Activated T-cell treated with anti-CD3 and anti-CD28 coated beads for 48 hours (primary cell): Measurements from ENCODE around the gene ALK.
"Not testable (repeated sequence)": the region's sequence is repeated elsewhere in the genome, so short reads cannot be mapped to it uniquely, and the experiment has no call there.

ENCODE experiments used
- DNase-seq: peaks from one replicate; pipeline ENCODE4 v3.0.0-alpha.2; 2020; ENCODE audit warnings: low read depth

Gene ALK

GRCh38 chr2:29245035-29245741, 676.2 kb downstream of the ALK start:
- DNase-seq = not testable (repeated sequence)

DNA sequence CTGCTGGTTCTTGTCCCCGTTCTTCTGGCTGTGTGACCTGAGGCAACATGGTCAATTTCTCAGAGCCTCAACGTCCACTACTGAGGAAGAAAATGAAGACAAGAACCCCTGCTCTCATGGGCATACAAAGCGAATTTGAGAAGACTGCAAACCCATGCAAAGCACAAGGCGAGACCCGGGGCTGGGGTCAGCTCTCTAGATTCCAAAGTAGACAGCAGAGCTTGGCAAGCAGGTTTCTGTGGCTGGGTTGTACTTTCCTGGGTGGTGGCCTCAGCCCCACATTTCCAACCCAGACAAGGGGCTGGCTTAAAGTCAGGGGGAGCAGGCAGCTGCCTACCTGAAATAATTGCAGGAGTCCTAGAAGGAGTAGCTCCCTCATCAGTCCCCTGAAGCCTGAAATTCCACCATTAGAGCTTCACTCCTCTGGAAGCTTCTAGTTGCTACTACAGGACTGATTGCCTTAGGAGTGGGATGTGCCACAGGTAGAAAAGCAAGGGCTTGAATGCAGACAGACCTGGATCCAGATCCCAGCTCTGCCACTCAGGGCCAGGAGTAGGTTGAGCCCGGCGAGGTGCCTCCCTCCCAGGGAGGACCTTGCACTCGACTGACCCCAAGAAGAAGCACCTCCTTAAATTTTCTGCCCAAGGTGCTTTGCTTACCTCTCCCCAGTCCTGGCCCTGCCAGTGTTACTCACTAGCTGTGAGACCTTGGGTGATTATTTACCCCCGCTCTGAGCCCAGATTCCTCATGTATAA, 678.6 kb downstream of the ALK start:
- DNase-seq = no peak

- no peak for DNase-seq
Observed at GRCh38 chr2:29241955-29242565, 679.3 kb downstream of the ALK start.

GRCh38 chr2:29241341-29241740, 680.0 kb downstream of the ALK start:
- no peak for DNase-seq

GRCh38 chr2:29240601-29241000, 680.8 kb downstream of the ALK start:
- no peak for DNase-seq

DNA sequence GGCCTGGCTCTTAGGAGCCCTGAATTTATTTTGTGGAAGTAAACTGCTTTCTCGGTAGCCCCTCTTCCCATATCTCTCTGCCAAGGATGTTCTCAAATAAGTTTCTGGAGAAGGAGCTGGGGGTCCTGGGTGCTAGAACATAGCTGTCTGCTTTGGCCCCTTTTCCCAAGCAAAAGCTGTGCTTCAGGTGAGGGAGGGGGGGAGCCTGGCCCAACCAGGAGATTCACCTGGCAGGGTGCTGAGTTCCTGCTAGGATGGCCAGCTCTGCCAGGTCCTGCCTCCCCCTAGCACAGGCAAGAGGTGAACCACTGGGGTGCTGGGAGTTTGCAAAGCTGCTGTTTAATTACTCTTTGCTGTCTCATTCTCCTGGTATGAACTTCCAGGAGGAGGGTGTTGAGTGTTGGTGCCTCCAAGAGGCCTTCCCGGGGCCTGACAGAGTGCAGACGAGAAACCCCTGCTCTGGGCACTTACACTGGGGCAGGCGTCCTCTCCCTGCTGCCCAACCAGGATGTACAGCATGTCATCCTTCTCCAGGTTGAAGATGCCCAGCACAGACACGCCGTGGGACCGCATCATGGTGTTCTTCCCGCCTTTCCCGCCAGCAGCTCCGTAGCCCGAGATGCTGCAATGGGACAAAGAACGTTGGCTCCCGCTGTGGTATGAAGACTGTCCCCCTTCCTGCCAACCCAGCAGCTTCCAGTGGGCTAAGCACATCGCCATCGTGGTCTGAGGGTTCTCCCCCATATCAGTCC, 682.0 kb downstream of the ALK start:
- no peak for DNase-seq

GRCh38 chr2:29238497-29238896, 682.9 kb downstream of the ALK start:
- peak; percentile 6 for DNase-seq

DNA sequence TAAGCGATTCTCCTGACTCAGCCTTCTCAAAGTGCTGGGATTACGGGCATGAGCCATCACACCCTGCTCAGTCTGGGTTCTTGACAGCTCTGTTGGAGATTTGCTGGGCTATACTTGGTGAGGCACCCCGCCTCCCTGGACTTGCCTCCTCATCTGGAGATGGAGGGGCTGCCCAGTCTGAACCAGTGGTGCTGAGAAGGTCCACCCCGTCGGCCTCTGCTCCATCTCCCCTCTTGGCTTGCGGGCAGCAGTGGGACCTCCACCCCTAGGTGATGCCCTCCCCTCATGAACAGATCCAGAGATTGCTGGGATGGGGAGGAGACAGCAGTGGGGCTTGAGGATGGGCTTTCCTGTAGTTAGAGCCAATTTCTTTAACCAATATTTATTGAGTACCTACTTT, 685.3 kb downstream of the ALK start:
- DNase-seq = no peak

GRCh38 chr2:29235411-29235810, 686.0 kb downstream of the ALK start:
- DNase-seq = no peak

DNA sequence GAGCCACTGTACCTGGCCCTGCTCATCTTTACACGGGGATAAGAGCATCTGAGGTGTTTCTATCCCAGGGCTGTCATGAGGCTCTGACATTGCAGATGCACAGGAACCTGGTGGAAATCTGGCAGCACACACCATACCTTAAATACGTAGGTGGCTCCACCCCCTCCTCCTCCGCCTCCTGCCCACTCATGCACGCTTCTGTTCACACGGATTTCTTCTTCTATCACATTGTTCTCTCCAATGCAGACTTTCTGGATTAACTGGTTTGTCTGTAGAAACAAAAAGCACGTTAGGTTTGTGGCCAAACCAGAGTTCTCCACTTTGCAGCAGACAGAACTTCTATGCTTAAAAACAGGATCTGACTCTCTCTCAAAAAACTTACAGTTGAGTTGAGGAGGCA, 688.0 kb downstream of the ALK start:
- no peak for DNase-seq

DNA sequence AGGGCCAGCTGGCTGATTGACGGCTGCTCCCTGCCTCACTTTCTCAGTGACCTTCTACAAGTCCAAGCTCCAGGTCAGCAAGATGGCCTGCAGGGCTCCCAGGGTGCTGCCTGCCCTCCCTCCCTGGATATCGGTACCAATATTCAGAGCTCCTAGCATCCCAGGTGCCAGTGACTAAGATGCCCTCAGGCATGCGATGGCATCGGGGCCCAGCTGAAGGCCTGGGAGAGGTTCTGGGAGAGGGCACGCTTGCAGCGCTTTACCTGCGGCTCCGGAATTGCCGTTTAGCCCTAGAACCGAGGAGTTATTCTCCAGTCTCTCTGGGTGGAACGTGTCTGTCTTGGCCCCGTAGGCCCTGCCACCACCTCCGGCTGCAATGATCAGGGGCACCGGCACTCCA, 689.3 kb downstream of the ALK start:
- DNase-seq = no peak

- no peak for DNase-seq
Observed at GRCh38 chr2:29229640-29230039, 691.7 kb downstream of the ALK start.

- DNase-seq = no peak
Observed at GRCh38 chr2:29228947-29229346, 692.4 kb downstream of the ALK start.

GRCh38 chr2:29227935-29228675, 693.3 kb downstream of the ALK start:
- no peak for DNase-seq

GRCh38 chr2:29226808-29227207, 694.6 kb downstream of the ALK start:
- no peak for DNase-seq

- no peak for DNase-seq
Observed at GRCh38 chr2:29226375-29226774, 695.0 kb downstream of the ALK start.

GRCh38 chr2:29225814-29226213, 695.6 kb downstream of the ALK start:
- no peak for DNase-seq

DNA sequence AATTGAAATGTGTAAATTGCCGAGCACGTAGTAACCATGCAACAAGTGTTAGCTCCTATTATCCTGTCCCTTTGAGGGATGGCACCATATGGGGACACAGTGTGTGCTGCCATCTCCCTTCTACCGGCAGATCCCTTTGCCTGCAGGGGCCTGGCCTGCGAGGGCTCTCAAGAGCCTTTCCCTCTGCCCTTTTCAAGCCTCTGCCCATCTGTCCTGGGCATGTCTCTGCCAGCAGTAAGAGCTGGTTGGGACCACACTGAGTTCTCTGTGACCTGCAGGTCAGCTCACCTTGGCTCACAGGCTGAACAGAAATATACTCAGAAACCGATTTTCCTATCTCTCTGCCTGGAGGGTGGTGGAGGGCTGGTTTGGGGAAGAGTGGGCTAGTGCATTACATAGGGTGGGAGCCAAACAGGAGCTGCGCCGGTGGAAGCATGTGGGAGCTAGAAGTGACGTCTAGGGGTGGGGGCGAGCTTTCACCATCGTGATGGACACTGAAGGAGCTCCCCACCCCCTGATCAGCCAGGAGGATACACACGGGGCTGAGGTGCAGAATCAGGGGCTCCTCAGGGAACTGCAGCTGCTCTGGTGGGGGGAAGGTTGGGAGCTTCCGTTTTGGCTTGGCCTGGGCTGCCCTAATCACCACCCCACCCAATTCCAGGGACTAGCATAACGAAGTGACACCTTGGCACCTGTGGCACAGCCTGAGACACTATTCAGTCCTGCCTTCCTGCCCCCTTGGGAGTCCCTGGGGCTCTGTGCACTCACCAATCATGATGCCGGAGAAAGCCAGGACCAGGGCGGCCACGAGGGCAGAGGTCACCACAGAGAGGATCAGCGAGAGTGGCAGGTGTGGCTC, 696.5 kb downstream of the ALK start:
- no peak for DNase-seq

DNA sequence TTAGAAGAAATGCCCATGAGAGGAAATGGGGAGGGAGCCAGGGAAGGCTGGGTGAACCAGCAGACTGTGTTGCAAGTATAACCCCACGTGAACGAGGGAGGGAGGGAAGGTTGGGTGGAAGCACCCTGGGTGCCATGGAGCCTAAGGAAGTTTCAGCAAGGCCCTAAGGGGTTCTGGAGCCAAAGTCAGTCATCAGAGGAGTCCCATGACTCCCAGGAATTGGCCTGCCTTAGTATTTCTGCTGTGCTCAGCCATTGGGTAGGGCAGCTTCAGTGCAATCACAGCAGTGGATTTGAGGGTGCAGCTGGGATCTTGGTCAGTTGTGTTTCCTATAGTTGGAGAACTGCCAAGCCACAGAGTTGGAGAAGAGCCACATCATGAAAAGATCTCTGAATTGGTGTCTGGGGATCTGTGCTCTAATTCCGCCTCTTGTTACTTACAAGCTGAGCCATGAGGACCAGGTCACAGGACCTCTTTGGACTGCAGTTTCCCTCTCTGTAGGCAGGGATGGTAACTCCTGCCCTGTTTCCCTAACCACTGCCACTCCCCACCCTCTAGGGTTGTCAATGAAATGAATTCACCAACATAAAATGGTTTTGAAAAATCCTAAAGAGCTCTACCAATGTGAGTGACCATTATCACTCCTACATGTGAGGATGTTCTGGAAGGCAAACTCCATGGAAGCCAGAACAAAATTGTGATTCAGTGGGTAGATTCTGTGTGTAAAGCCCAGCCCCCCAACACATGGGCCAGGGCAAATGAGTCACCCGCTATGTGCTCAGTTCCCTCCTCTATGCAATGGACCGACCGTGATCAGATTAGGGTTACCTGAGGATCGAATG, 697.3 kb downstream of the ALK start:
- DNase-seq = no peak

GRCh38 chr2:29223257-29223656, 698.1 kb downstream of the ALK start:
- DNase-seq = no peak
